GM12872 (cell line): ENCODE results near the gene HIPK2.

ENCODE experiments used
- CTCF ChIP-seq: IDR thresholded peaks from 3 replicates; pipeline ENCODE4 v1.5.1; 2011; ENCODE audit warnings: low read depth, mild to moderate bottlenecking, low read length, moderate library complexity; ENCODE audit not compliant: insufficient read depth

The HIPK2 gene

GRCh38 chr7:139630643-139631519, 146.9 kb downstream of the HIPK2 start:
- TF ChIP-seq CTCF = no peak

- no peak for TF ChIP-seq CTCF
Observed at GRCh38 chr7:139629392-139630082, 148.3 kb downstream of the HIPK2 start.

- TF ChIP-seq CTCF = no peak
Observed at GRCh38 chr7:139627831-139628230, 150.0 kb downstream of the HIPK2 start.

GRCh38 chr7:139626817-139627216, 151.0 kb downstream of the HIPK2 start:
- no peak for TF ChIP-seq CTCF

- no peak for TF ChIP-seq CTCF
Observed at GRCh38 chr7:139623518-139623917, 154.3 kb downstream of the HIPK2 start.

GRCh38 chr7:139620676-139621344, 157.0 kb downstream of the HIPK2 start:
- peak; percentile 82 for TF ChIP-seq CTCF

GRCh38 chr7:139619367-139619657, 158.5 kb downstream of the HIPK2 start:
- no peak for TF ChIP-seq CTCF
